Breast epithelium (tissue), 3 donors: ENCODE results near the gene CEP164.

Experiments used
- POLR2A ChIP-seq: fragments of 450-650 bp; IDR thresholded peaks from one replicate; pipeline ENCODE4 v1.6.1; 2016; ENCODE audit warnings: antibody characterized with exemption, mild to moderate bottlenecking, moderate library complexity
- TF ChIP-seq, protein P1 (sequence below), 3 donors: fragments of 450-650 bp; IDR thresholded peaks; one replicate each; pipeline ENCODE4 v1.5.1; 2016 to 2017; ENCODE audit warnings: antibody characterized with exemption in 3 of 3, mild to moderate bottlenecking in 3 of 3, moderate library complexity in 3 of 3

- TF ChIP-seq, protein P1, sequence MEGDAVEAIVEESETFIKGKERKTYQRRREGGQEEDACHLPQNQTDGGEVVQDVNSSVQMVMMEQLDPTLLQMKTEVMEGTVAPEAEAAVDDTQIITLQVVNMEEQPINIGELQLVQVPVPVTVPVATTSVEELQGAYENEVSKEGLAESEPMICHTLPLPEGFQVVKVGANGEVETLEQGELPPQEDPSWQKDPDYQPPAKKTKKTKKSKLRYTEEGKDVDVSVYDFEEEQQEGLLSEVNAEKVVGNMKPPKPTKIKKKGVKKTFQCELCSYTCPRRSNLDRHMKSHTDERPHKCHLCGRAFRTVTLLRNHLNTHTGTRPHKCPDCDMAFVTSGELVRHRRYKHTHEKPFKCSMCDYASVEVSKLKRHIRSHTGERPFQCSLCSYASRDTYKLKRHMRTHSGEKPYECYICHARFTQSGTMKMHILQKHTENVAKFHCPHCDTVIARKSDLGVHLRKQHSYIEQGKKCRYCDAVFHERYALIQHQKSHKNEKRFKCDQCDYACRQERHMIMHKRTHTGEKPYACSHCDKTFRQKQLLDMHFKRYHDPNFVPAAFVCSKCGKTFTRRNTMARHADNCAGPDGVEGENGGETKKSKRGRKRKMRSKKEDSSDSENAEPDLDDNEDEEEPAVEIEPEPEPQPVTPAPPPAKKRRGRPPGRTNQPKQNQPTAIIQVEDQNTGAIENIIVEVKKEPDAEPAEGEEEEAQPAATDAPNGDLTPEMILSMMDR (IDR thresholded peaks at IDR 0.05) = no peak
- TF ChIP-seq POLR2A = no peak
Measured at GRCh38 chr11:117444256-117444655, 116.6 kb downstream of the CEP164 start.
